Measurements from ENCODE around the gene TPRA1.
"Not testable (repeated sequence)": the region's sequence is repeated elsewhere in the genome, so short reads cannot be mapped to it uniquely, and the experiment has no call there.

TPRA1 gene

DNA sequence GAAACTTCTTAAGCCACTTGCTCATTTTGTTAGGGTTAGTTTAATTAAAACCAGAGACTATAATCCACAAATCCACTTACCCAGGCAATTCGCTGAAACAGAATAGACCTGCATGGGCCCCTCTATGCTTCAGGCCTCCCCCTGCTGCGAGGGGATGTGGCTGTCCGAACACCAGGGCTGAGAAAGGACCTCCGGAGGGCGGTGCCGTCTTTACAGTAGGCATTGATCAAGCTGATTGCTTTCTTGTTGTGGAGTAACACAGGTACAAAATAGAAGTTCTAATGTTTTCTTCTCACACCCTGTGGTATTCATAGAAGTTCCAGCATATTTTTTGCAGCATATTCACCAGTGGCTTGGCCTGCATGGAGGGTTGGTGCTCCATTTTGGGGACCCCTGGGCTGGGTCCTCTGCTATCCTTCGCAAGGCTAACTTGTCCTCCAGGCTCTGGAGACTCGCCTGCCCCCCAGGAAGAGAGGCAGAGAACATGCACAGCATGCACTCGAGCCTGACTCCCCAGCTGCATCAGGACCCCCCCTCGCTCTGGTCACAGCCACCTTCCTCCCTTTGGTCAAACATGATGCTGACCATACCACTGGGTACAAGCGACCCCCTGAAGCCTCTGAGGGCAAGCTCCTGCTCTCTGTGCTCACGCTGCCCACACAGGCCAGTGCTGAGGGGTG lies 55.3 kb downstream of the TPRA1 start:
- TF ChIP-seq CTCF (IDR thresholded peaks at IDR 0.05), result no peak
- intact Hi-C loops (cut with DNase I; ENCODE audit: low total_unique reads), result no loop called here
- H3K4me1 ChIP-seq, result no peaks in the 10 kb centered on the region
- H3K36me3 ChIP-seq, result no peaks in the 10 kb centered on the region
- DNase-seq, result peak in 1 of 2 donors; percentile 29
- H3K27me3 ChIP-seq, result peaks cover 0 to 4% of the 10 kb centered on the region in 2 donors
- no peaks in the 10 kb centered on the region for H3K9me3 ChIP-seq
- H3K4me3 ChIP-seq, result no peak overlapping the region
- no peak overlapping the region for H3K27ac ChIP-seq

DNA sequence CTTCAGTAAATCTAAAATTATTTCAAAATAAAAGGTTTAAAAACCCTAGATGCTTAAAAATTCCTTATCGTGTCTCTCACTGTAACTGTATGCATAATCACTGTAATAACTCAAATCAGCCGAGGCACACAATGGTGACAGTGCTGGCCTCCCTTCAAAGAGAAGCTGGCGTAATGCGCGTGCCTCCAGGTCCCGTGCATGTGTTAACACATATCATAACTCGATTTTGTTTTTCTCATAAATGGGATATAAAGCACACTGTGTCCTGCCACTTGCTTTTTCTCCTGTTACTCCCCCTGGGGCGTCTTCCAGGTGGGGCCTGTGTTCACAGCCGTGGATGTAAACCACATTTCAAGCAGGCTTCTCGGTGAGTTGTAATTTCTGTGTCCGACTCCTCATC lies 56.0 kb downstream of the TPRA1 start:
- Histone ChIP-seq H3K36me3 (no peaks in the 10 kb centered on the region), H3K27ac (no peak overlapping the region), H3K4me3 (no peak overlapping the region), H3K27me3 (peaks cover 0 to 4% of the 10 kb centered on the region in 2 donors), H3K9me3 (no peaks in the 10 kb centered on the region), H3K4me1 (peaks cover 0 to 2% (median 0%) of the 10 kb centered on the region in 4 donors)
- peak in 1 of 2 donors; percentile 19 for DNase-seq
- intact Hi-C loops (cut with DNase I; ENCODE audit: low total_unique reads), result no loop called here
- TF ChIP-seq CTCF (IDR thresholded peaks at IDR 0.05), result no peak

- H3K27me3 ChIP-seq, result peaks cover 0 to 4% of the 10 kb centered on the region in 2 donors
- no peak overlapping the region for H3K27ac ChIP-seq
- peaks cover 0 to 6% (median 0%) of the 10 kb centered on the region in 4 donors for H3K4me1 ChIP-seq
- DNase-seq, result no peak
- no peak for TF ChIP-seq CTCF (IDR thresholded peaks at IDR 0.05)
- H3K9me3 ChIP-seq, result no peaks in the 10 kb centered on the region
- intact Hi-C loops (cut with DNase I; ENCODE audit: low total_unique reads), result no loop called here
- H3K36me3 ChIP-seq, result no peaks in the 10 kb centered on the region
- H3K4me3 ChIP-seq, result no peak overlapping the region
Measured at GRCh38 chr3:127534161-127534451, 56.4 kb downstream of the TPRA1 start.

DNA sequence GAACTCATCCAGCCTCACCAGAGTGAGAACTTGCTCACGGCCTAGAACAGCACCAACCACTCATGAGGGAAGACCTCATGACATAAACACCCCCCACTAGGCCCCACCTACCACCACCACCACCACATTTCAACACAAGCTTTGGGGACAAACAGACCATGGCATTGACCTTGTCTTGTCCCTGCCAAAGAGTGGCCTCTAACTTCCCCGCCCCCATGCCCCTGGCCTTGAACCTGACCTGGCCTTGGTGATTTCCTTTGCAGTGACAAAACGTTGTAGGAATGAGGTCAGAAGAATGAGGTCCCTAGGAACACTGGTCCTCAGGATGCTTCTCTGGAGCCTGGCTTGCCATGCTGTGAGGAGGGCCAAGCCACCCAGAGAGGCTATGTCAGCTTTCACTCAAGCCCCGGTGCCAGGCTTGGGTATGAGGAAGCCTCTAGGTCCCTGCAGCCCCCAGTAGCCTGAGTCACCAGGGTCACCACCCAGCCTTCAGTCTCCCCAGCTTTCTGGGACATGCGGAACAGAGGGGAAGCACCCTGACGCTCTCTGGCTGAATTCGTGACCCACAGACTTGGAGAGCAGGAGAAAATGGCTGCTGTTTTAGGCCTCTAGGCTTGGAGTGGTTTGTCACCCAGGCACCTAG lies 57.9 kb downstream of the TPRA1 start:
- Histone ChIP-seq H3K36me3 (no peaks in the 10 kb centered on the region), H3K9me3 (no peaks in the 10 kb centered on the region), H3K4me3 (no peak overlapping the region), H3K27ac (no peak overlapping the region), H3K27me3 (peaks cover 0 to 4% of the 10 kb centered on the region in 2 donors), H3K4me1 (peaks cover 0 to 6% (median 0%) of the 10 kb centered on the region in 4 donors)
- peak in 1 of 2 donors; percentile 58 for DNase-seq
- TF ChIP-seq CTCF (IDR thresholded peaks at IDR 0.05), result no peak
- intact Hi-C loops (cut with DNase I; ENCODE audit: low total_unique reads), result no loop called here

DNA sequence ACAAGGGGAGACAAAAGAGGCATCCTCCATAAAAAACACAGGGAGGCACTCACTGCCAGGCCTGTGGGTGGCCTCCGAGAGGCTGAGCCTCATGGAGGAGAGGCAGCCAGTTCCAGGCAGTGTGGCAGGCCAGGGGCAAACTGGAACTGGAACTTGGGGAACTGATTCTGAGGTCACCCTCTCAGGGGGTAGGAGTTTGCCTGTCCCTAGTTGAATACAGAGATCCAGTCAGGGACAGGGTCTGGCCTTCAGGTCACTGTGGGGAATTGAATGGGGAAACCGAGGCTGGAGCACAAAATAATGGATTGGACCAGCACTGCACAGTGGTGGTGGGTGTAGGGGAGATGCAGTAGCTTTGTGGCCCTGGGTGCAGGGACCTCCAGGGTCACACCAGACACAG lies 58.7 kb downstream of the TPRA1 start:
- intact Hi-C loops (cut with DNase I; ENCODE audit: low total_unique reads), result no loop called here
- no peaks in the 10 kb centered on the region for H3K9me3 ChIP-seq
- H3K36me3 ChIP-seq, result no peaks in the 10 kb centered on the region
- H3K27ac ChIP-seq, result no peak overlapping the region
- peak in 1 of 2 donors; percentile 28 for DNase-seq
- peaks cover 0 to 8% of the 10 kb centered on the region in 2 donors for H3K27me3 ChIP-seq
- no peak for TF ChIP-seq CTCF (IDR thresholded peaks at IDR 0.05)
- peaks cover 0 to 6% (median 0%) of the 10 kb centered on the region in 4 donors for H3K4me1 ChIP-seq
- H3K4me3 ChIP-seq, result no peak overlapping the region

DNA sequence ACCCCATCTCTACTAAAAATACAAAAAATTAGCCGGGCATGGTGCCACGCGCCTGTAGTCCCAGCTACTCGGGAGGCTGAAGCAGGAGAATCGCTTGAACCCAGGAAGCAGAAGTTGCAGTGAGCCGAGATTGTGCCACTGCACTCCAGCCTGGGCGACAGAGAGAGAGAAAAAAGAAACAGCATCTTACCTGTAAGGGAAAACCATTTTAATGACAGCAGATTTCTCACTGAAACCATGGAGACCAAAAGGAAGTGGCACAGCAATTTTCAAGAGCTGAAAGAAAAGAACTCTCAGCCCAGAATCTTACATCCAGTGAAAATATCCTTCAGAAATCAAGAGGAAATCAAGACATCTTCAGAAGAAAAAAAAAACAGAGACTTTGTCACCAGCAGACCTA lies 59.7 kb downstream of the TPRA1 start:
- H3K4me1 ChIP-seq; H3K27ac ChIP-seq; H3K4me3 ChIP-seq; H3K9me3 ChIP-seq; intact Hi-C loops (cut with DNase I; ENCODE audit: low total_unique reads); DNase-seq; H3K36me3 ChIP-seq: not testable (repeated sequence)
- H3K27me3 ChIP-seq, result peaks cover 0 to 16% of the 10 kb centered on the region in 2 donors

Data from tibial artery (tissue), 4 donors.